Aorta (tissue), 5 donors: ENCODE measurements around the gene APOH. TPM values are rescaled to one million over a fixed set of nuclear protein-coding genes. Genes with fewer than 3 reads are reported as not detected.
"Not testable (repeated sequence)": the region's sequence is repeated elsewhere in the genome, so short reads cannot be mapped to it uniquely, and the experiment has no call there.

ENCODE experiments used
- ATAC-seq: fragments of 200-7000 bp; cut with Tn5 transposase; one replicate; pipeline ENCODE4 v1.9.1; 2022; ENCODE audit warnings: moderate library complexity; ENCODE audit not compliant: low FRiP score
- DNase-seq, 2 donors: peaks; one replicate each; pipeline ENCODE4 v3.0.0-alpha.2; 2020
- H3K27ac ChIP-seq, 2 donors: one replicate each; pipeline ENCODE4 v1.5.1; 2013; ENCODE audit warnings: low read length in 2 of 2, mild to moderate bottlenecking in 2 of 2, moderate library complexity in 2 of 2, control low read depth in 1 of 2, inconsistent platforms in 1 of 2, low read depth in 1 of 2
- H3K27me3 ChIP-seq, 2 donors: one replicate each; pipeline ENCODE4 v1.6.1; 2013; ENCODE audit warnings: control low read depth in 1 of 2, low read length in 1 of 2, mild to moderate bottlenecking in 1 of 2, moderate library complexity in 1 of 2; ENCODE audit not compliant: insufficient read depth in 2 of 2, control insufficient read depth in 1 of 2
- H3K36me3 ChIP-seq, 2 donors: one replicate each; pipeline ENCODE4 v1.6.1; 2013; ENCODE audit warnings: control low read depth in 1 of 2, low read length in 1 of 2, mild to moderate bottlenecking in 1 of 2; ENCODE audit not compliant: insufficient read depth in 2 of 2, control insufficient read depth in 1 of 2
- H3K4me1 ChIP-seq, 2 donors: one replicate each; pipeline ENCODE4 v1.6.1; 2013; ENCODE audit warnings: low read length in 2 of 2, control low read depth in 1 of 2, mild to moderate bottlenecking in 1 of 2, moderate library complexity in 1 of 2; ENCODE audit not compliant: insufficient read depth in 2 of 2, control insufficient read depth in 1 of 2
- H3K4me3 ChIP-seq, 2 donors: one replicate each; pipeline ENCODE4 v1.5.1; 2013; ENCODE audit warnings: low read length in 2 of 2, control low read depth in 1 of 2, mild to moderate bottlenecking in 1 of 2
- H3K9me3 ChIP-seq: one replicate; pipeline ENCODE4 v1.6.1; 2013; ENCODE audit warnings: mild to moderate bottlenecking, low read length; ENCODE audit not compliant: control insufficient read depth
- WGBS, 2 donors: extraction: QIAGEN DNeasy Blood & Tissue Kit; methylation state at CpG; one replicate each; pipeline ENCODE4 v1.1.7; 2013; 5-methylcytosine and 5-hydroxymethylcytosine counted together
- intact Hi-C, 2 donors: fragments of 100-400 bp; cut with DNase I; formaldehyde crosslinking; loops; one replicate each; pipeline versions ENCODE4 v1.14.2 to v1.15.0; 2022
- polyA plus RNA-seq, 2 donors: library from polyadenylated mRNA; stranded (reverse); fragments of 200-250 nt; gene quantifications; one replicate each; pipeline ENCODE4 v1.2.3, GENCODE V29; 2013
- total RNA-seq, 2 donors: library from RNA; stranded (reverse); fragmentation: NEBNext Ultra II Directional; extraction: Animal tissue kit (Norgen Biotek cat#: 25700); gene quantifications; one replicate each; pipeline ENCODE4 v1.2.1, GENCODE V29; 2021
- donor health status: healthy with polysubstance abuse.
- donor health status: Bipolar disorder and iron deficiency.
- donor health status: DM: no; HTN: no; CAD: no.
- donor health status: DM: no; HTN: no; CAD: no.
- donor health status: DM: yes; HTN: yes; CAD: no.

Gene APOH
- total and polyA plus RNA-seq, 4 donors: 1.1 TPM; not detected in 3

GRCh38 chr17:66268247-66268927 is 39.2 kb upstream of the APOH start:
- DNase-seq (no peak), ATAC-seq (no peak)
- 55 to 58% methylated on average over 8 of the region's 8 CpGs for WGBS, 2 donors
- Histone ChIP-seq H3K9me3 (no peaks in the 10 kb centered on the region), H3K4me3 (no peak overlapping the region), H3K36me3 (no peaks in the 10 kb centered on the region), H3K27ac (no peak overlapping the region), H3K27me3 (no peaks in the 10 kb centered on the region), H3K4me1 (peaks cover 0 to 3% of the 10 kb centered on the region in 2 donors)
- intact Hi-C loops: loop anchor here in 1 of 2 donors (5.0 kb wide), 1 partner anchor 34 kb away; the partner anchor contains the start of gene PRKCA

GRCh38 chr17:66264696-66265095 is 35.5 kb upstream of the APOH start:
- WGBS, 2 donors: 87 to 90% methylated on average over 5 of the region's 5 CpGs
- no peak for ATAC-seq

GRCh38 chr17:66262767-66263166 is 33.6 kb upstream of the APOH start:
- H3K27ac ChIP-seq: no peak overlapping the region
- ATAC-seq (no peak), DNase-seq (no peak)
- intact Hi-C loops: no loop called here
- H3K9me3 ChIP-seq: no peaks in the 10 kb centered on the region
- 31 to 41% methylated on average over 2 of the region's 2 CpGs for WGBS, 2 donors
- H3K27me3 ChIP-seq: no peaks in the 10 kb centered on the region
- no peak overlapping the region for H3K4me3 ChIP-seq
- H3K4me1 ChIP-seq: no peaks in the 10 kb centered on the region
- no peaks in the 10 kb centered on the region for H3K36me3 ChIP-seq

More at GRCh38 chr17:66264696-66265095, 35.5 kb upstream of the APOH start:
- H3K36me3 ChIP-seq: no peaks in the 10 kb centered on the region
- H3K4me3 ChIP-seq: no peak overlapping the region
- H3K9me3 ChIP-seq: no peaks in the 10 kb centered on the region
- intact Hi-C loops: loop anchor here in 1 of 2 donors (5.0 kb wide), 1 partner anchor 38 kb away; the partner anchor contains the start of gene PRKCA
- no peaks in the 10 kb centered on the region for H3K27me3 ChIP-seq
- no peak for DNase-seq
- H3K27ac ChIP-seq: no peak overlapping the region
- H3K4me1 ChIP-seq: no peaks in the 10 kb centered on the region

- DNase-seq (no peak), ATAC-seq (no peak)
- WGBS, 2 donors: 93 to 100% methylated on average over 1 of the region's 1 CpG
- intact Hi-C loops: no loop called here
- no peaks in the 10 kb centered on the region for H3K9me3 ChIP-seq
- H3K27me3 ChIP-seq: no peaks in the 10 kb centered on the region
- no peak overlapping the region for H3K4me3 ChIP-seq
- no peaks in the 10 kb centered on the region for H3K36me3 ChIP-seq
- H3K27ac ChIP-seq: no peak overlapping the region
- H3K4me1 ChIP-seq: no peaks in the 10 kb centered on the region
These were observed 31.5 kb upstream of the APOH start for GRCh38 chr17:66260688-66261087.

- intact Hi-C loops: no loop called here
- Histone ChIP-seq H3K4me1 (no peaks in the 10 kb centered on the region), H3K4me3 (no peak overlapping the region), H3K9me3 (no peaks in the 10 kb centered on the region), H3K27ac (no peak overlapping the region), H3K36me3 (no peaks in the 10 kb centered on the region), H3K27me3 (no peaks in the 10 kb centered on the region)
- DNase-seq (no peak), ATAC-seq (no peak)
- WGBS, 2 donors: 87 to 92% methylated on average over 6 of the region's 6 CpGs
These were observed 31.1 kb upstream of the APOH start for GRCh38 chr17:66260275-66260674.

- Histone ChIP-seq H3K9me3 (no peaks in the 10 kb centered on the region), H3K4me1 (no peaks in the 10 kb centered on the region), H3K27ac (no peak overlapping the region), H3K27me3 (no peaks in the 10 kb centered on the region), H3K4me3 (no peak overlapping the region), H3K36me3 (no peaks in the 10 kb centered on the region)
- DNase-seq: no peak
- WGBS, 2 donors: 63 to 68% methylated on average over 3 of the region's 3 CpGs
- intact Hi-C loops: loop anchor here (2.0 to 5.0 kb wide), 3 partner anchors 311 to 417 kb away; no protein-coding TSS in a partner anchor
- ATAC-seq: no peak
These were observed 26.3 kb upstream of the APOH start for GRCh38 chr17:66255527-66255971.

GRCh38 chr17:66255112-66255511 is 25.9 kb upstream of the APOH start:
- DNase-seq (no peak), ATAC-seq (no peak)
- 20 to 23% methylated on average over 4 of the region's 4 CpGs for WGBS, 2 donors
- Histone ChIP-seq H3K4me3 (no peak overlapping the region), H3K27ac (no peak overlapping the region), H3K27me3 (no peaks in the 10 kb centered on the region), H3K36me3 (no peaks in the 10 kb centered on the region), H3K4me1 (no peaks in the 10 kb centered on the region), H3K9me3 (no peaks in the 10 kb centered on the region)
- intact Hi-C loops: loop anchor here (2.0 to 5.0 kb wide), 3 partner anchors 312 to 418 kb away; no protein-coding TSS in a partner anchor

GRCh38 chr17:66253458-66253857 is 24.2 kb upstream of the APOH start:
- intact Hi-C loops: not testable (repeated sequence)

GRCh38 chr17:66250686-66251085 is 21.5 kb upstream of the APOH start:
- H3K4me1 ChIP-seq: no peaks in the 10 kb centered on the region
- no peaks in the 10 kb centered on the region for H3K27me3 ChIP-seq
- no peak overlapping the region for H3K4me3 ChIP-seq
- ATAC-seq: no peak
- WGBS, 2 donors: 88 to 92% methylated on average over 3 of the region's 3 CpGs
- intact Hi-C loops: no loop called here
- DNase-seq: no peak
- H3K9me3 ChIP-seq: no peaks in the 10 kb centered on the region
- no peak overlapping the region for H3K27ac ChIP-seq
- H3K36me3 ChIP-seq: no peaks in the 10 kb centered on the region

More at GRCh38 chr17:66253458-66253857, 24.2 kb upstream of the APOH start:
- not testable (repeated sequence) for H3K27ac ChIP-seq, H3K36me3 ChIP-seq, H3K4me3 ChIP-seq, H3K9me3 ChIP-seq, ATAC-seq, H3K4me1 ChIP-seq, DNase-seq, H3K27me3 ChIP-seq
- WGBS, 2 donors: 87 to 93% methylated on average over 8 of the region's 8 CpGs
